ENCODE data around the gene DPH3. TPM values are rescaled to one million over a fixed set of nuclear protein-coding genes. Genes with fewer than 3 reads are reported as not detected.

Gene DPH3
- total RNA-seq, 2 donors from 2014 or later = 19.6 to 22.7 TPM

DNA sequence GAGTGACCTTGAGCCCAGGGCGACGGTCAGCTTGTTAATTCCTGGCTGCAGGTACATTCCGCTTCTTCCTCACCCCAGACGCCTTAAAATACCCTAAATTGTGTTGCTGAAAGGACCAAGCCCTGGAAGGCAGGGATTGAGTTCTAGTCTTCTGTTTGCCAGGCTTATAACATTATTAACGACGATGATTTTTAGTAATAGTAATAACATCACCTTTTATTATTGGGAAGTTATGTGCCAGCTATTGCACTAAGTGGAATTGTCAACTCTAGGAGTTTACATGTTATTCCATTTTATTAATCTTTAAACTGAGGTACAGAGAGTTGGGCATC, 678 bp upstream of the DPH3 start:
- DNase-seq (no peak), ATAC-seq (no peak)
- intact Hi-C loops (cut with DNase I, micrococcal nuclease) = no loop called here

DNA sequence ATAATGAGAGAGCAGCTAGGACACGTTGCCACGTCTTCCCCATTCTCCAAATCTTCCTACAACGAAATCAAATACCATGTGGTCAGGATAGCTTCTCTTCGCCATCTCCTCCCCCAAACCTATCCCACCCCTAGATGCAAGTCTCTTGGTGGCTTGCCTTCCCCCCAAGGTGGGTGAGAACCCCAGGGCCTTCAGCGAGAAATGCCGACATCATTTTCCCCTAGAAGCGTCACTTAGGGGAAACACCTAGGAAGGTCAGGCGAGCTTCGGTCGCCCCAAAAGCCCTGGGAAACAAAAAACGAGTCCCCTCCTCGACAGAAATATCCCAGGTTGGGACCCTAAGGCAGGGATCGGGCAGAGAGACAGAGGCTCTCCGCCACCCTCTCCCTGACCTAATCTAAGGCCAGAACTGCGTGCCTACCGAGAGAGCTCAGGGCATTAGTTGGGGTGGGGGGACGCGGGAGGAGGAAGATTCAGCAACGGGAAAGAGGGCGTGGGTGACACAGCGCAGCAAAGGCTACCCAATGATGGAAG, 502 bp downstream of the DPH3 start:
- no peak for DNase-seq
- intact Hi-C loops (cut with DNase I, micrococcal nuclease) = no loop called here
- no peak for ATAC-seq

DNA sequence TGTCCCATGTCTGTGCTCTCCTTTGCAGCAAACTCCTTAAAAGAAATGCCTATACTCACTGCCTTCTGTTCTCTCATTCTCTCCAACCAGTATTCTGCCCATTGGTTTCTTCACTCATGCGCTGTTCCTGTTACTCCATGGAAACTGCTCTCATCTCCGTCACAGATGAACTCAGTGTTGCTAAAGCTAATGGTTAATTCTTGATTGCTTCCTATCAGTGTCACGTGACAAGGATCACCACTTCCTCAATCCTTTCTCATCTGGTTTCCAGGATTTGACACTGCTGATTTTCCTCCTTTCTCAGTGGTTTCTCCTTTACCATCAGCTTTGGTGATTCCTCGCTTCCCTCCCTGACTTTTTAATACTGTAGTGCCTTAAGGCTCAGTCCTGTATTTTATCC, 2.6 kb downstream of the DPH3 start:
- ATAC-seq (no peak), DNase-seq (no peak)
- intact Hi-C loops (cut with DNase I, micrococcal nuclease) = no loop called here

DNA sequence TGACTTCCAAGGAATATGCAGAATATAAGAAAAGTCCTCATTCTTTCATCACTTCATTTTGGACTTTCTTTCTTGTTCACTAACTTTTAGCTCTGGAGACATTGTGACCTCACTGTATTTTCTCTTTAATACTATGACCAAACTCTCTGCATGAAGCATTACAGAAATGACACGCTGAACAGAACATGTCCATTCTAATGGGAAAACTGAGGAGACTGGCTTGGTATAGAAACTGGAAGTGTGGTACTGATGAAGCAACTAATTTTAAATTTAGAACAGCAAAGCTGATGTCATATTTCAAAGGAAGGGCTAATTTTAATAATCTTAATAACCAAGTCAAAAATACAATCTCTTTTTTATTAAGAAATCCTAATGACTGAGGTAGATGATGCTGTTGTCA, 4.7 kb downstream of the DPH3 start:
- intact Hi-C loops (cut with DNase I, micrococcal nuclease) = no loop called here
- DNase-seq = no peak

DNA sequence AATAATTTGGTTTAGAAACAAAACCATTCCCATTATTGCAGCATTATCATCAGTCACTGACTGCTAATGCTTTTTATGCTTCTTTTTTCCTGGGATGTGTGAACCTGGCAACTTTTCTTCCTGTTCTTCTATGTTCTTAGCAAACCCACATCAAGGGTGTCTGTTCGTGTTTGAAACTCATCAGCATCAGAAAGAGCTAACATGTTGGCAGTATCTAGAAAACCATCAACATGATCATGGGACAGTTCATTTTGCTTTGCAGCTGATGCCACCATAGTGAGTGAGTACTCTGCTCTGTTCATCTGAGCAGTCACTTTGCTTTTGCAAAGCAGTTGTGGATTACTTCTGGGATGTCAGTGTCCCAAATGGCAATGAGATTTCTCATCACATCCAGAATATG, 5.9 kb downstream of the DPH3 start:
- intact Hi-C loops (cut with DNase I, micrococcal nuclease) = no loop called here
- ATAC-seq (no peak), DNase-seq (no peak)

More for the DNA sequence above, 4.7 kb downstream of the DPH3 start:
- no peak for ATAC-seq

DNA sequence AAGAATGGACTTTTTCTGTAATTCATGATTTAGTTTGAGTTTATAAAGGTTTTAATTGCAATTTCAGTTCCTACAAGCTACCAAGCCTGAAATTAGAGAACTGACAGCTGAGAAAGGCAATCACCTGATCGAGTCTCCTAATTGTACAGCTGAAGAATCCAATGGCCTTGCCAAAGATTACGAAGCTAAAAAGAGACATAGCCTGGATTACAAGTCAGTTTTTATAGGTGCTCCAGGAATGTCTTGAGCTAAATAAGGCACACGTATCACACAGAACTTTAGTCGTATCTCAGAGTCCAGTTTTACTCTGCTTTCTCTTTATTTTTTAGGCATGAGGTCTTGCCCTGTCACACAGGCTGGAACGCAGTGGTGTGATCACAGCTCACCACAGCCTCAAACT, 6.6 kb downstream of the DPH3 start:
- intact Hi-C loops (cut with DNase I, micrococcal nuclease) = no loop called here
- ATAC-seq (no peak), DNase-seq (no peak)

DNA sequence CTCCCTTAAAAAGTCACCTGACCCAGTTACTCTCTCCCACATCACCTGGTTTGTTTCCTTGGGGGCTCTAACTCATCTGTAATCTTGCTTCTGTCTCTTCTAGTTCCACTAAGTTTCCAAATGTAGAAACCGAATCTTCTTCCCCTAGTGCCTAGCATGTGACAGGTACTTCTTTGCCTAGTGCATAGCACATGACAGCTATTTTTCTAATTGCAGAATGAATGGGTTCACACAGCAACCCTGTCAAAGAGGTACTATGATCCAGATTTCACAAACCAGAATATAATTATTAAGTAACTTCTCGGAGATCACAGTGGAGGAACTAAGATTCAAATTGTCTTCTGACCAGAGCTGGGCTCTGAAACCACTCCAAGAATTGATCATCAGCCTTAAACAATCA, 7.4 kb downstream of the DPH3 start:
- intact Hi-C loops (cut with DNase I, micrococcal nuclease) = no loop called here
- ATAC-seq (no peak), DNase-seq (no peak)

DNA sequence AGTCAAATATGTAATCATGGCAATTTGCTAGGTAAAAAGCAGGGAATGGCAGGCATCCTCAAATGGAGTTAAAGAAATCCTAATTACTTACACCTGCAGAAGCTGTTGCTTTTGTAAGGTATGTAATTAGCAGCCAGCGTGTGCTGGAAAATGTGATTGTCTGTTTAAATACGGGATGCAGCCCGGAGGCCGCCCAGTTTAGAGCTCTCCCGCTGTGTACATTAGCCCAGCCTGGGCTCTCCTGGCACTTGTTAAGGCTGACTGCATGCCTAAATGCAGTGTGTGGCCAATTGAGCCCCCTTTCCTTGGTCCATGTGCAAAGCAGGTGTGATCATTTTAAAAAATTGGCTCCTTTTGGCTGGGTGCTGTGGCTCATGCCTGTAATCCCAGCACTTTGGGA, 9.0 kb downstream of the DPH3 start:
- no peak for ATAC-seq
- intact Hi-C loops (cut with DNase I, micrococcal nuclease) = no loop called here
- DNase-seq = no peak

DNA sequence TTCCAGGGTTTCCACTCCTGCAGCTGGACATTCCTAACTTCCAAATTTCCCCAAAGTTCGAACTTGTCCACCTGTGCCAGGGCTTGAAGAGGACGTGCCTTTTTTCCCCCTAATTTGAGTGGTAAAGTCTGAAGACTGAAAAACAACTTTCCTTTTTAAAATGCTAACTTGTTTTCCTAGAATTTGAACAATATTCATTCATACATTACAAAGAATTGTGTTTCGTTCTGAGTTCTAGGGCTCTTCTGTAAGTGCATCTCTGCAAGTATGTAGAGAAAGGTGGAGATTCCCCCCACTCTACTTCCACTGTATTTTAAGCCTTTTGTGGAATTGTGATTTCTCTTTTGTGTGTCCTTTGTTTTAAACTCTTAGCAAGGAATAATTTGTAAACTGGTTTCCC, 9.4 kb downstream of the DPH3 start:
- DNase-seq (no peak), ATAC-seq (no peak)
- intact Hi-C loops (cut with DNase I, micrococcal nuclease) = no loop called here

DNA sequence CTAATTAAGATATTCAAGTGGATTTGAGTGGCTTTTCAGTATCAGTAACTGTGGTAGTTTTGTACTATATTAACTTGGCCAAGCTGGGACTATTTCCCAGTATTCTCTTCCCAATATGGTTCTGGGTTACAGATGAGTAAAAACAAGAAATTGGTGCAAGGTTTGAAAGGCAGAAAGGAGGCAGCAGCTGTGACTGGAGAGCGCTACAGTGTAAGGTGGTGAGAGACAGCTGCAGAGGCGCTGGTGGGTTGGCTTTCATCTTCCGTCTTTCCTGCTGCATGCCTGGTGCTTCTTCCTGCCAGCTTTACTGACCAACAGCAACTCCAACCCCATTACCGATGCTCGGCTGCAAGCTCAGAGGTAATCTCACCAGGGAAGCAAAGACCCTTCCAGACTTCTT, 9.8 kb downstream of the DPH3 start:
- intact Hi-C loops (cut with DNase I, micrococcal nuclease) = no loop called here
- DNase-seq (no peak), ATAC-seq (no peak)

DNA sequence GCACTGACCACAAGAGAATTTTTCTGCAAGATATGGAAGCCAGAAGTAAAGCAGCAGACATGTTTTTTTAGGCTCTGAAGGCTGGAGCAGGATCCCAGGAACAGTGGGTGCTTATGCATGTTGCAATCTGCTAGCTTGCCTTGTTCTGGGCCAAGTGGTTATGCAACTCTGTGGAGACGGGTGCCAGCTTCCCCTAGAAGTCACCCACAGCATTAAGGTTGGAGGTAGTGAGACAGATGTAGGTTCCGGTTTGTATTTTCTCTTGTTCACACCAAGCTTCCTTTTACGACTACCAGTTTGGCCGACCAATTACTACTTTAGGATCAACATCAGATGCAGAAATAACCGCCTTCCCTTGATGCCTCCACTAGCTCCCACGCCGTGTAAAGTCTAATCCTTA, 11.1 kb downstream of the DPH3 start:
- intact Hi-C loops (cut with DNase I, micrococcal nuclease) = no loop called here
- DNase-seq = no peak
- ATAC-seq = no peak

DNA sequence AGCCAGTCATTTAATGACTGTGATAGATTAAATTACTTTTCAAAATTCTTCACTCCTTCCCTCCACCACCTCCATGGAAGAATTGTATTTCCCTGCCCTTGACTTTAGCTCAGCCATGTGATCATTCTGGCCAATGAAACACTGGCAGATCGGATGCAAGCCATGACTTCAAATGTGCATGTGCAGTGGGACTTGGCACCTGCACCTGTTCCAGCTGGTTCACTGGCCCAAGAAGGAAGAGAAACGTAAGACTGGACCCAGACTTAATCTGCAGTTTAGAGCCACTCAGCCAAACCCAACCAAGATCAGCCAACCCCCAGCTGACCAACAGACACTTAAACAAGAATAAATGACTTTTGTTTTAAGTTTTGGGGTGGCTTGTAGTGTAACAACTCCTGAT, 11.8 kb downstream of the DPH3 start:
- ATAC-seq (peak; percentile 45), DNase-seq (no peak)
- intact Hi-C loops (cut with DNase I, micrococcal nuclease) = no loop called here

DNA sequence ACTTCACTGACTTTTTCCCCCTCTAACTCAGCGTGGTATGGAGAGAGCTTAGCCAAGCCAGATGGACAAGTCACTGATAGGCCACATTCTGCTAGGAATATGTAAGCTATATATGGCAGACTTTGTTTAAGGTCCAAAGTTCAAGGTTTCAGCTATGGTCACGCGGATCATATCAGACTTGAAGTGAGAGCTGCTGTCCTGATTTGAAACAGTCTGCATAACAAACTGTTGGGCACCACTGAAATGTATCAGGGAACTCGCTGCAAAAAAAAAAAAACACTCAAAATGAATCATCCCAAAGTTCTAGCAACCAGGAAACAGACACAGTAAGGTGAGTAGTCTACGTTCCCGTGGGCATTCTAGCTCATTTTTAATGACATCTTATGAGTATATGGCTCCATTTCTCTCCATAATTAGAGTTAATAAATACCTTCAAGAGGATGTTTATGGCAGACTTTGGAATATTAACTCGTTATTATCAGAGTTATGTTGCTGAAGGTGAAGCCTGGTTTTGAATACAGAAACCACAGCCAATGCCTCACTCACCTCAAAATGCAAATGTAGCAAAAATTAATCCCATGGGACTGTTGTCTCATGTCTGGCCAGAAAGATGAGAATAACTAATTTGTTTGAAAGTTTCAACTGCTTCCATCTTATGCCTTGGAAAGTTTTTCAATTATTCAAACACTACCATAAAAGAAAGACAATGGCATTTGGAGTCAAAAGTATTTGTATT, 12.3 kb downstream of the DPH3 start:
- ATAC-seq = peak; percentile 88
- intact Hi-C loops (cut with DNase I, micrococcal nuclease) = no loop called here

DNA sequence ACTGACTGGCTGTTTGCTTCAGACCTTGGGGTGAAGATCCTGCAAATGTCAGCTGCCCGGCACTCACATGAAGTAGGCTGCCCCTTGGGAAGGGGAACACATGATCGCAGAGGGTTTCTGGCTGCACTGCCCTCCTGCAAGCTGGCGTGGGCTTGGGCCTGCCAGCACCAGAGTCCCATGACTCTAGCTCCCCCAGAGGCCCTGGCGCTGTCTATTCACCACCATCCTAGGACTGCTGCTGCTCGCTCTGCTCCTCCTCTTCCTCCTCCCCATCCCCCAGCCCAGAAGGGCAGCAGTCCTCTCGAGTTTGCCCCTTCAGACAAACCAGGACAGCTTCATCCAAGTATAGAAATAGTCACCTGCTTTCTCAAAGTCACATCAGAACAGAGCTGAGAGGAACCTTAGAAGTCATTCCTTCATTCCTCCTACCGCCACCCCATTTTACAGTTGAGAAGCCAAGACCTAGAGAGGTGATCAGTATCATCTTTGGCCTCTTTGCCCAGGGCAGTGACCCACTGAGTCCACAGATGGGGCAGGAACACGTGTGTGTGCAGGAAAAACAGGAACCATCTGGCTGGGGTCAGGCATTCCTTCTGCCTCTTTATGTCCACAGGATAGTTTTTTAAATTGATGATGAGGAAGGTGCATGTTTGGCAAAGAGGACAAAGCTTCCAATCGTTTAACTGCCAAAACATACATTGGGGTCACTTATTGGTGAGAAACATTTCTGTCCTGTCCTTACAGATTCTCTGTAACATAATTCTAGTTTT, 13.2 kb downstream of the DPH3 start:
- ATAC-seq = no peak
- intact Hi-C loops (cut with DNase I, micrococcal nuclease) = no loop called here
- DNase-seq = no peak

More for the DNA sequence above, 12.3 kb downstream of the DPH3 start:
- DNase-seq = no peak

DNA sequence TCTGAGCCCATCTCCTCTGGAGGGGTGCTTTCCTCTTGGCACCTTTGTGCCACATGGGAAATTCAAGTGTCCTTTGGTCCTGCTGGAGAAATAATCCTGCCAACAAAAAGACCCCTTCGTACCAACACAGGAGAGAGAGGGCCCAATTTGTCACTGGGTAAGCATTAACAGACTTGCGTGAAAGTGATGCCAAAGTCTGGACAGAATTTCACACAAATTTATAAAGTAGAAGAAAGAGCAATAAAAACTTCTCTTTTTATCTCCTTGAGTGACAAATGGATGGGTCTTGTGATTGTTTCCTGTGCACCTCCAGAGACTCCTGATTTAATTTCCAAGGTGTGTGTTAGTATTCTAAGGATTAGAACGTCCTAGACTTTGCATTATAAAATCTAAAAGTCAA, 14.9 kb downstream of the DPH3 start:
- DNase-seq = no peak
- intact Hi-C loops (cut with DNase I, micrococcal nuclease) = loop anchor here (5.0 to 10.0 kb wide), 3 partner anchors 198 to 435 kb away; no protein-coding TSS in a partner anchor
- no peak for ATAC-seq

DNA sequence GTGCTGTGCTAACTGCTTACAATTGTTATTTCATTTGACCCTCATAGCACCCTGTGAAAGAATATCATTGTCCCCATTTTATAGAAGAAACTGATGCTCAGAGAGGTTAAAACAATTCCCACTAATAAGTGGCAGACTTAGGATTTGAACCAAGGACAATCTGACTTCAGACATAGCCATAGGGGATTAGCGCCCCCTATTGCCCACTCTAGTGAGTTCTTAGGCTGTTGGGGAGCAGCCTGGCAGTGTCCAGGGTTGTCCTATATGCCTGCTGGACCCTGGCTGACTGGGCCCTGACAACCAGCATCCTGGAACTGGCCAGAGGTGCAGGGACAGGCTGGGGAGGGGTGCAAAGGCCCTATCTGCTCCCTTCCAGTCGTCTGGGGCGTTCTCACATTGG, 15.4 kb downstream of the DPH3 start:
- ATAC-seq (no peak), DNase-seq (peak in 1 of 2 donors; percentile 15)
- intact Hi-C loops (cut with DNase I, micrococcal nuclease) = loop anchor here (5.0 to 10.0 kb wide), 3 partner anchors 197 to 435 kb away; no protein-coding TSS in a partner anchor

DNA sequence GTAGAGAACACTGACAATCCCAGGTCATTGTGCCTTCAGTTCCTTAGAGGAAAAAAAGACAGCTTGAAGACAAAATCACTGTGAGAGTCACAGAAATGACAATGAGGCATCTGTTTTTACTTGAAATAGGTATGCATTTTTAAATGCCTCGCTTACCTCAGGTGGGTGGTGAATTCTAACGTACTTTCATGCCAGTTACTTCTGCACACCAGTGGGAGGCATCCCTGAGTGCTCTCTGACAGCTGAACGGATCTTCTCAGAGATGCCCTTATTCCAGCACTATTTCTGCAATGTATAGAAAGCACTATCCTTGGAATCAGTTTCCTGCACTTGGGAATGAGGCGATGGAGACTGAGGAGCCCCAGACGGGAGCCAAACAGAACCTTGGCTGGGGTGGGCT, 16.2 kb downstream of the DPH3 start:
- DNase-seq (no peak), ATAC-seq (no peak)
- intact Hi-C loops (cut with DNase I, micrococcal nuclease) = loop anchor here (5.0 to 10.0 kb wide), 3 partner anchors 196 to 434 kb away; no protein-coding TSS in a partner anchor

DNA sequence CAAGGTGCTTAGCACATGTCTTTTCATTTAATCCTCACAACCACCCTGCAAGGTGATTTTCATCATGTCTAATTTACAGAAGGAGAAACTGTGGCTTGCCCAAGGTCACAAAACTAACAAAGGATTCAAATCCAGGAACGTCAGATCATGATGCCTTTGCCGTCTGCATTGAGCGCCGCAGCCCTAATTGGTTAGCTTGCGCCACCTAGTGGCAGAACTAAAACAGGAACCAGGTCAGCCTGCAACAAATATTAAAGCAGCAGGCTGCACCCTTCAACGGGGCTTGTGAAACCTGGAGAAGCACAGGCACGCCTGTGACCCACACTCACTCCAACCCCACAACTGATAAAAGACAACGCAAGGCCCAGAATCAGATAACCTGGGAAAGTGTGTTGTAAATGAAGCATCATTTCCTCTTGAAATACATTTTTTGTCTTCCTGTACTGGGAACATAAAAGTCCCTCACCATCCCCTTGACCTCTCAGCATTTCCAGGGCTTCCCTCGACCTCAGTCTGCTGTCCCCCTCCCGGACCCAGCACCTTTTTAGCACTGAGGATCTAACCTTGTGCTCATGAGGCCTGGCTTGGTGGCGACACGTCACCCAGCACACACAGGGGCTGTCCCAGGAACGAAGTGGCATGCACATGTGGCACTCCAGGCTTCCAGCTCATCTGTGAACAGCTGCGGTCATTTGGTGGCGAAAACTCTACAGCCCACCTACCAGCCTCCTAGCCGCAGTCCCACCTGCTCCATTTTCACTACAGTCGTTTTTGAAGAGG, 17.3 kb downstream of the DPH3 start:
- peak; percentile 65 to 82 for DNase-seq
- intact Hi-C loops (cut with DNase I, micrococcal nuclease) = loop anchor here (5.0 to 10.0 kb wide), 3 partner anchors 195 to 433 kb away; no protein-coding TSS in a partner anchor
- peak; percentile 75 for ATAC-seq

DNA sequence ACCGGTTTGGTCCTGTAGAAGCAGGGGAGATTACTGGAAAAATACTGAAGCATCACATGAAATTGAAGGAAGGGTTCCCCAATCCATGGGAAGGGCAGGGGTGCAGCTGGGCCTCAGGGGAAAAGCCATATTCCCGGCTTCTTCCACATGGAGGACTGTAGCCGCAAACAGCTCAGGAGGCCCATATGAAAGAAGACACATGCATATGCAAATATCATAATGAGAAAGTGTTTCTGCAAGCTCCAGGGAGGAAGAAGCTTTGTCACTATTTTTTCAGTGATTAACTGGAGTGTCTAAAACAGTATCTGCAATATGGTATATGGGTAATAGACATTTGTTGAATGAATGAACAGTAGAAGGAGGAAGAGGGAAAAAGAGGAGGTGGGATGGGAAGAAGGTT, 19.1 kb downstream of the DPH3 start:
- intact Hi-C loops (cut with DNase I, micrococcal nuclease) = loop anchor here (5.0 to 10.0 kb wide), 3 partner anchors 193 to 431 kb away; no protein-coding TSS in a partner anchor
- no peak for DNase-seq
- no peak for ATAC-seq
